ENCODE measurements around the gene DSEL.

The DSEL gene

DNA sequence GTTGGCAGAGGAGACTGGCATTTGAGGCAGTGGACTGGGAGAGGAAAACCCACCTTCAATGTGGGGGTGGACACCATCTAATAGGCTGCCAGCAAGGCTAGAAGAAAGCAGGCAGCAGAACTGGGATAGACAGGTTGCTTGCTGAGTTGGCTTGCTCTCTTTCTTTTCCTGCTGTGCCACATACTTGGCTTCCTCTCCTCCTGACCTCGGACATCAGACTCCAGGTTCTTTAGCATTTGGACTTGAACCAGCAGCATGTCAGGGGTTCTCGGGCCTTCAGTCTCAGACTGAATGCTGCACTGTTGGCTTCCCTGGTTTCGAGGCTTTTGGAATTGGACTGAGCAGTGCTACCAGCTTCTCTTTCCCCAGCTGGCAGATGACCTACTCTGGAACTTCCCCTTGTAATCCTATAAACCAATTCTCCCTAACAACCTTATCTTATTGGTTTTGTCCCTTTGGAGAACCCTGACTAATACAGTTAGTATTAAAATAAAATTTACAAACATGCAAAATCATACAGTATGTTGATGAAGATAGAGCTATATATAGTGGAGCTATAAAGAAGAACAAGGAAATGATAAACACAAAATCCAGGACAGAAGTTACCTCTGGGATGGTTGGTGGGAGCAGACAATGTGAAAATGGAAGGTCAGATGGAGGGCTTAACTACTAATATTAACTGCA lies 15.9 kb downstream of the DSEL start:
- DNase-seq (ENCODE audit: low spot score): no peak

DNA sequence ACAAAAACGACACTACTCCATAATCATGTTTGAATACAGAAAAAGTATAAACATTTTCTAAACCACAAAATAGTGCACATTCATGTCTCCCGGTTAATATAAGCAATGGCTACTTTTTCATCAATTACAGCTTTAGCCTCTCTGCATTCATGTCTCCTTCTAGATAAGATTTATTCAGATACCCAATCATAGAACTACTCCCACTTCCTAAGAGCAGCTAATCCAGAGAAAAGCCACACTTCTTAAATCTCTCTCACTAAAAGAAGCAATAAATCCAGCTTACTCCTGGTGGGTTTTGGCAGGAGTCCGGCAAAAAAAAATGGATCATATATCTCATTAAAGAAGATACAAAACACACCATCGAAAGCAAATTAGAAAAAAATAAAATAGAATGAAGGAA lies 20.1 kb downstream of the DSEL start:
- no peak for DNase-seq (ENCODE audit: low spot score)

DNA sequence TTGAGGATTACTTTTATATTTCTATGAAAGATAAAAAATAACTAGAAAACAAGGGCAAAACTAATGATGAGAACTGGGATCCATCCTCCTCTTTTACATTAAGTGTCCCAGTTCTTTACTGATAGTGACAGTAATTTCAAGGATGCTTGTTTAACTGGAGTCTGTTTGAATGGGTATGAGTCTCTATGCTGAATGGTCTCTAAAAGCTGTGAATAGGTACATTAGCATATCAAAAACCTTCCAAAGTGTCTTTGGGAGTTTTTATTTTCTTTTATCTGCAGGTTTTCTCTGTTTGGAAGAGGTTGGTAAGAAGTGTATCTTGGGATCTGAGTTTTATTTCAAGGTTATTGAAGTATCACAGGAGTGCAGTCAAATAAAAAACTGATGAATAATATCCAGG lies 30.0 kb downstream of the DSEL start:
- no peak for DNase-seq (ENCODE audit: low spot score)

DNA sequence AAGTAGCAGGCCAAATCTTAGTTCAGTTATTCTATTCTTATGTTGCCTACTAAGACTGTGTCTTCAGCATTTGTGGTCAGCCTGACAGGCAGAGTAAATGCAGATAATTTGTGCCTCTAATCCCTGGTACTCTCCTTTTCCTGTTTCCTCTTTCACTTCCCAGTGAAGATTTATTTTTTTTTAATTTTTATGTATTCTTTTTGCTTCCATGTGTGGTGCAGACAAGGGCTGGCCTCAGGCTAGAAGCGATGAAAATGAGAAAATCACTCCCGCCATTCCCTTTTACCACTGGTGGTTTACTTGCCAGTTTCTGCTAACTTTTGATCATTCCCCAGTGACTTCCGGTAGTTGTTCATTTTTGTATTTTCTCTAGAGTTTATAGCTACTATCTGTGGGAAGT lies 30.9 kb downstream of the DSEL start:
- DNase-seq (ENCODE audit: low spot score): no peak

DNA sequence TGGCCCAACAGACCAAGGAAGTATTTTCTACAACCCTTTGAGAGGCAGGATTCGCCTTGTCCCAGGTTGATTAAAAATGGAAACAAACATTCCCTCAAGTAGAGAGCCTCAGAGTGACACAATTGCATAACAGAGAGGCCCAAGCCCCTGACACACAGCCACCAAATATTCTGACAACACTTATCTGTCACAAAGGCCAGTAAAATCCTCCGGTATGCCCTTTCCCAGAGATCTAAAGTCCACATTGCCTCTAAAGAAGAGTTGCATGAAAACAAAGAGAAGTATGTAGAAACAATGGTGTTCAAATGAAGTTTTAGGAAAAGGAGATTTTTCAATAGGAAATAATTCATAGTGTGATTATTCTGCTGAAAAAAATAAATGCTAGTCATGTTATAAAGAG lies 32.1 kb downstream of the DSEL start:
- no peak for DNase-seq (ENCODE audit: low spot score)

DNA sequence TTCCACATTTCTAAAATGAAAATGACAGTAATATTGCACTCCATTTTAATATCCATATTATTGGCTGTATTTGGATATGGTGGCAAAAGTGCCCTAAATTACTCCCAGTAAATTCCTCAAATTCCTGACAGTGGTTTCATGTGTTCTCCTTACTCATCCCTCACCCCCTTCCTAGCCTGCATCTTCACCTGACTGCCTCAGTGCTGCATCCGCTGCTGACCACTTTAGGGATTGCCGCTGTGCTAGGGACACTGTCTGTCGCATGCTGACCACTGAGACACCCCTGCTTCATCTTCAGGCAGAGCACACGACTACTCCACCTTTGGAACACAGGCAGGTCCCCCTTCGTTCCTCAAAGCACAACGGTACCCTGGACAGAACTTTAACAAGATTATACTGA lies 32.6 kb downstream of the DSEL start:
- no peak for DNase-seq (ENCODE audit: low spot score)

DNA sequence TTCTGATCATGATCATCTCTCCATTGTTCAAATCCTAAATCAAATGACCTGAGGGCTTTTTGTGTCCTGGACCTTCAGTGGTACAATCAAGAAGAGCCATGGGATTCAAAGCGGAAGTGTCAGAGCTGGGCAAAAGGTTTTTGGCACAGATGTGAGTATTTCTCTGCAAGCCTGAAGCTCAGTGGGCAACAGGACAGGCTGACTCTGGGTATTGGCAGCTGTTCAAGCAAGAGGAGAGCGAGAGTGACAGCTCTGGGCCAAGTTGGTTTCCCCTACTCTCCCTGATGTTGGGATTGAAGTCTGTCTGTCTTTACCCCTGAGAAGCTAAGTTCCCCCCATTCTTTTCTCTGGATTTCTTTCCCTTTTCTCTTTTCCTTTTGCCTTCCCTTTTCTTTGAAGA lies 33.3 kb downstream of the DSEL start:
- no peak for DNase-seq (ENCODE audit: low spot score)

DNA sequence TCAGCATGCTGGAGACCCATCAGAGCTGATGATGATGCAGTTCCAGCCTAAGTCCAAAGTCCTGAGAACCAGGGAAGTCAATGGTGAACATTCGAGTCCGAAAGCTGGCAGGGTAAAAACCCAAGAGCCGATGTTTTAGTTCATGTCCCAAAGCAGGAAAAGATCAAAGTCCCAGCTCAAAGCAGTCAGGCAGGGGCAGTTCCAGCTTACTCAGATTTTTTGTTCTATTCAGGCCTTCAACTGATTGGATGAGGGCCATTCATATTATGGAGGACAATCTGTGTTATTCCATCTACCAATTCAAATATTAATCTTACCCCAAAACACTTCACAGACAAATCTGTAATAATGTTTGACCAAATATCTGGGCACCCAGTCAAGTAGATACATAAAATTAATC lies 38.3 kb downstream of the DSEL start:
- DNase-seq (ENCODE audit: low spot score): no peak

DNA sequence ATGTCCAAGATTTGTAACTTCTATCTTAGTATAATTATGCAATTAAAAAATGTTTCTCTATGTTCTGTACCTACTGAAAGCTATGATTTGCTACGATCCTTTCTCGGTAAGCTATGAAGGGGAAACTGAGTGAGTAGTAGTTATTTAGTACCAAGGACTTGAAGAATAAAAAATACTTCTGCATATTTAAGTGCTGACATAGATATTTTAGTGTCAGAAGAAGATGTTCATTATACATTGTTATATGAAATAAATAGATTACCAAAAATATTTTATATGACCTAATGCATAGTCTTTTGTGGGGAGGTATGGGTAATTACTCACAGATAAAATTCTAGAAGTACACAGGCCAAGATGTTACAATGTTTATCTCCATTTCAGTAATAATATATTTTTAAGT lies 39.0 kb downstream of the DSEL start:
- no peak for DNase-seq (ENCODE audit: low spot score)

DNA sequence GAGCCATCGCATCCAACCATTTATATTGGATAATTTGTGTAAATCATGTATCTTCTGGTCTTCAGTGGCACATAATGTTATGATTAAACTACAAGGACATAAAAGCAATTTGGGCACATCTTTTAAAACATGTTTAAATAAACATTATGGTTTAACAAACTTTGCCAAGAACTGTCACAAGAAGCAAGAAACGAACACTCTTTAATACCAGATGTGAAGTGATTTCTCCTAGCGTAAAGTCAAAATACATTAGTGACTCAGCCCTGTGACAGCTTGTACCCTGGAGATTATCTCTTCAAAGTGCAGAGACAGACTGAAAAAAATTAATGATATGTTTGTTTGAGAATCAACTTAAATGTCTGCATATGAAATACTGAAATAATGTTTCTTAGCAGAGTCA lies 39.9 kb downstream of the DSEL start:
- DNase-seq (ENCODE audit: low spot score): no peak

DNA sequence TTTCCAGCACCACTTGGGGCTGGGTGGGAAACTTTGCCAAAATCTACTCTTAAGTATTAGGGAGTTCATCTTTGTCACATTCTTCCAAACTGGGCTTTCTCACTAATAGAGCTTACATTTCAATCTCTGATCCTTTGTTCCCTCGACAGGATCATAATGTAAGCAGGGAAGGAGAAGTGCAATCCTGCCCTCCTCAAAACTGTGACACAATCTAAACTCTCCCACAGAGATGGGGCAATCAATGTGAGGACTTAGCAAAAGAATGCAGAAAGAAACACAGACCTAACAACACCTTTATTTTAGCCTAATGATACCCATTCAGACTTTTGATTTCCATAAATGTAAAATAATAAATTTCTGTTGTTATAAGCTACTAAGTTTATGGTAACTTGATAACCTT lies 40.8 kb downstream of the DSEL start:
- DNase-seq (ENCODE audit: low spot score): no peak

DNA sequence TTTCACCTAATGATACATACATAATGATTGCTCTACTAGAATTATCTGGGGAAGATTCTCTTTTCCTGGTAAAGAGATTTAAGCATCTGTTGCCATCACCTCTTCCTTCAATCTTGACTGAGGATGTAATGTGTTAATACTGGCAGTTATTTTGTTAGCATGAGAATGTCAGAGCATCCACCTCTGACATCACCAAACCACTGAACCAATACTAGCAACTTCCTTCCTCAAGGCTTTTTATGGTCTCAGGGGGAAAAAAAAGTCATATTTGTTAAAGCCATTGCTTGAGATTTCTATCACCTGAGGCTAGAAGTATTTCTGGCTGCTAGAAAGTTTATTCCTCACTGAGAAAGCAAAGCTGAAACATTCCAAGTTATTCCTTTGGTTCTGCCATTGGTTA lies 48.5 kb downstream of the DSEL start:
- no peak for DNase-seq (ENCODE audit: low spot score)

DNA sequence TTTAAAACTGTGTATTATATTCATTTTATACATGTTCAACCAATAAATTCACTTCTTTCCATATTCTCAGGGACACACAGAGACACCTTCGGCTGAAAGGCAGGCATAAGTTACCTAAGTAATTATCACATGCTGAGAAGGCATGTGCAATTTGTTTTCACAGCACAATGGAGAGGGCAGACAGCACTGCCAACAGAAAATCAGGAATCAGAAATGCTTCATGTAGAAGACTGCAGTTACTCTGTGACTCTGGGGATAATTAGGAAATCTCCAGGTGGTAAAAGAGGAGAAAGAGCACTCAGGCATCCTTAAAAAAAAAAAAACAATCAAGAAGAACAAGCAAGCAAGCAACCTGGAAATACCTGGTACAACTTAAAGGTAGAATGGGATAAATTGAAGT lies 49.3 kb downstream of the DSEL start:
- DNase-seq (ENCODE audit: low spot score): no peak

DNA sequence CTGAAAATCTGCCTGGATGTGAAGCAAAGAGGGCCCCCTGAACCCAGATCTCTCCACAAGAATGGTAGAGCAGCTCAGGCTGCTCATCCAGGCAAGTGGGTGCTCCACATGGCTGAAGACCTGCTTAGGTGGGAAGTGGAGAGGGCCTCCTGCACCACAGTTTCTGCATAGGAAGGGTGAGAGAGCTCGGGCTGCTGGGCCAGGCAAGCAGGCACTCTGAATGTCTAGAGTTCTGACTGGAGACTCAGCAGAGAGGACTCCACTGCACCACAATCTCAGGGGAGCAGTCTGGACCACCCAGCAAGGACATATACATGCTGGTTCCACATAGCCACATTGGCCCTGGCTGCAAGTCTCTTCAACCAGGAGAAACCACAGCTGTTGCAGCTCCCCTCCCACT lies 52.0 kb downstream of the DSEL start:
- no peak for DNase-seq (ENCODE audit: low spot score)

DNA sequence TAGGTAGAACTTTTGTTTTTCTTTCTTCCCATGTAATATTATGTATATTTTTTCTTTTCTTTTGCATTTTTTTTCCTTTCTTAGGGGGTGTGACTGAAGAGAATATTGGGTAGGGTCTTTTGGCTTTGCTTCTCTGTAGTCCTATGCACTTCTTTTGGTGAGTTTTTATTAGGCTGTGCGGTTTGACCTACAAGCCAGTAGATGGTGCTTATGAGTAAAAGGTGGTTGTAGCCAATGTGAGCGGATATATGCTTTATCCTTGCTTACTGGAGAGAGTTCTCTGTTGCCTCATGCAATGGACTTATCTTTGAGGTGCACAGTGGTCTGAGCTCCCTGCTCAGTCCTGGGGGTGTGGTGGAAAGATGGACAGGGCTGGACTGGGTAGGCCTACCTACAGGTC lies 52.7 kb downstream of the DSEL start:
- no peak for DNase-seq (ENCODE audit: low spot score)

DNA sequence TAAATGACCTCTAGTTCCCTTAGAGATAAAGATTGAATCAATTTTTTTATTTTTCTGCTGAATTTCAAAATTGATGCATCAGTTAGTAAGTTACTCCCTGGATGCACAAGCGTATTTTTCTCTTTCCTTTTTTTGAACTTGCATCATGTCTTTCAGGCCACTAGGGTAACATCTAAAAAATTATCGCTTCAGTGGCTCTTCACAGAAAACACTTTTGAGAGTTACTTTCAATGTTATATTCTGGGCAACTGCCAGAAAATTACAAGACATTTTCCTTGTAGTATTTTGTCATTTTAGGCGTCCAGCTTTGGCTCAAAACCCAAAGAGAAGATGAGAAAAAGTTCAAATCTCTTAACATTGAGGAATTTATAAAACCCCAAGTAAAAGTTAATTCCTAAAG lies 59.8 kb downstream of the DSEL start:
- DNase-seq (ENCODE audit: low spot score): no peak
